ENCODE data around the gene FMNL2. TPM values are rescaled to one million over a fixed set of nuclear protein-coding genes. Genes with fewer than 3 reads are reported as not detected.

Gene FMNL2
- total and polyA plus RNA-seq, 4 donors: 18.8 to 81.4 (median 38.4) TPM

DNA sequence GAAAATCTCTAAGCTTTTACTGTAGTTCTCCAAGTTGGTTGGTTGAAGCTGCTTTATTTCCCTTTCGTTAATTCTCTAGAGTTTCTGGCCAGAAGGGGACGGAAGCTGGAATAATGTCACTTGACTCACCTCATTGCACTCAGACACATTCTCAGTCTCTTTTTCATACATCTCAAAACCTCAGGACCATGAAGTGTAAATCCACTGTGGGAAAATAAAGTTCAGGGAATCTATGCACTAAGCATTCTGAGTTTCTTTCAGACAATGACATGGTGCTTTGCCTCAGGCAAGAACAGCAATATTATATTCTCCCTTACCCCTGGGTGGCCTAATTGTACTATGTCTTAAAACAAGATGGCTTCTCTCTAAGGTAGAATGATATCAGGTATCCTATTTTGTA lies 214.4 kb downstream of the FMNL2 start:
- Histone ChIP-seq H3K4me3 (no peak overlapping the region), H3K9me3 (ENCODE audit: control insufficient read depth in 4 of 4, insufficient read depth in 3 of 4, low read length in 3 of 4) (no peaks in the 10 kb centered on the region), H3K9ac (ENCODE audit: insufficient read depth in 1 of 2, low read length in 2 of 2) (no peak overlapping the region), H3K4me1 (ENCODE audit: control insufficient read depth in 5 of 5, insufficient read depth in 5 of 5, low read length in 5 of 5) (peaks cover 0 to 20% (median 6%) of the 10 kb centered on the region in 5 donors), H3K27me3 (ENCODE audit: control insufficient read depth in 3 of 3, insufficient read depth in 3 of 3, low read length in 2 of 3) (no peaks in the 10 kb centered on the region), H3K27ac (ENCODE audit: low read depth in 1 of 2, low read length in 1 of 2) (no peak overlapping the region), H3K36me3 (ENCODE audit: control insufficient read depth in 4 of 4, insufficient read depth in 4 of 4, low read length in 4 of 4) (peaks cover 0 to 4% (median 0%) of the 10 kb centered on the region in 4 donors)
- DNase-seq (no peak), ATAC-seq (ENCODE audit: insufficient read depth, low FRiP score) (no peak)
- TF ChIP-seq, protein P1, sequence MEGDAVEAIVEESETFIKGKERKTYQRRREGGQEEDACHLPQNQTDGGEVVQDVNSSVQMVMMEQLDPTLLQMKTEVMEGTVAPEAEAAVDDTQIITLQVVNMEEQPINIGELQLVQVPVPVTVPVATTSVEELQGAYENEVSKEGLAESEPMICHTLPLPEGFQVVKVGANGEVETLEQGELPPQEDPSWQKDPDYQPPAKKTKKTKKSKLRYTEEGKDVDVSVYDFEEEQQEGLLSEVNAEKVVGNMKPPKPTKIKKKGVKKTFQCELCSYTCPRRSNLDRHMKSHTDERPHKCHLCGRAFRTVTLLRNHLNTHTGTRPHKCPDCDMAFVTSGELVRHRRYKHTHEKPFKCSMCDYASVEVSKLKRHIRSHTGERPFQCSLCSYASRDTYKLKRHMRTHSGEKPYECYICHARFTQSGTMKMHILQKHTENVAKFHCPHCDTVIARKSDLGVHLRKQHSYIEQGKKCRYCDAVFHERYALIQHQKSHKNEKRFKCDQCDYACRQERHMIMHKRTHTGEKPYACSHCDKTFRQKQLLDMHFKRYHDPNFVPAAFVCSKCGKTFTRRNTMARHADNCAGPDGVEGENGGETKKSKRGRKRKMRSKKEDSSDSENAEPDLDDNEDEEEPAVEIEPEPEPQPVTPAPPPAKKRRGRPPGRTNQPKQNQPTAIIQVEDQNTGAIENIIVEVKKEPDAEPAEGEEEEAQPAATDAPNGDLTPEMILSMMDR (IDR thresholded peaks at IDR 0.05; ENCODE audit: control extremely low read depth, extremely low read depth): no peak
- WGBS, 2 donors: 96% methylated on average over 2 of the region's 2 CpGs

DNA sequence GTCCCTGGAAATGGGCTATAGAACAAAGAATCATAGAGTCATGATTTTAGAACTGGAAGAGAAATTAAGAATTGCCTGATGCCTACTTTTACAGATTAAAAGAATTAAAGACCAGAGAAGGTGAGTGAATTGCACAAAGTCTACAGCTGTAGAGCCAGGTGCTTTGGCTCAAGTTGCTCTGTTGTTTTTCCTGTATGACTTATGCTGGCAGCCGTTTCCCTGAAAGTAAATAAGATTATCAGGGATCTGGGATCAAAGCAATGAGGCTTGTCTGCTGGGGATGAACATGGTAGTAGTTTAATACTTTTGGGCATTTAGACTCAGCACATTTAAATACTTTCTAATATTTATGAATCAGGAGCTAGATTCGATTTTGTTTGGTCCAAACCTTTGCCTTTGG lies 215.4 kb downstream of the FMNL2 start:
- TF ChIP-seq, protein P1 (IDR thresholded peaks at IDR 0.05; ENCODE audit: control extremely low read depth, extremely low read depth): no peak
- Histone ChIP-seq H3K36me3 (ENCODE audit: control insufficient read depth in 4 of 4, insufficient read depth in 4 of 4, low read length in 4 of 4) (peaks cover 0 to 2% (median 0%) of the 10 kb centered on the region in 4 donors), H3K27me3 (ENCODE audit: control insufficient read depth in 3 of 3, insufficient read depth in 3 of 3, low read length in 2 of 3) (no peaks in the 10 kb centered on the region), H3K9ac (ENCODE audit: insufficient read depth in 1 of 2, low read length in 2 of 2) (no peak overlapping the region), H3K9me3 (ENCODE audit: control insufficient read depth in 4 of 4, insufficient read depth in 3 of 4, low read length in 3 of 4) (no peaks in the 10 kb centered on the region), H3K4me3 (no peak overlapping the region), H3K4me1 (ENCODE audit: control insufficient read depth in 5 of 5, insufficient read depth in 5 of 5, low read length in 5 of 5) (peaks cover 0 to 10% (median 6%) of the 10 kb centered on the region in 5 donors), H3K27ac (ENCODE audit: low read depth in 1 of 2, low read length in 1 of 2) (no peak overlapping the region)
- no peak for DNase-seq
- WGBS, 2 donors: 53 to 70% methylated on average over 2 of the region's 2 CpGs
- no peak for ATAC-seq (ENCODE audit: insufficient read depth, low FRiP score)

DNA sequence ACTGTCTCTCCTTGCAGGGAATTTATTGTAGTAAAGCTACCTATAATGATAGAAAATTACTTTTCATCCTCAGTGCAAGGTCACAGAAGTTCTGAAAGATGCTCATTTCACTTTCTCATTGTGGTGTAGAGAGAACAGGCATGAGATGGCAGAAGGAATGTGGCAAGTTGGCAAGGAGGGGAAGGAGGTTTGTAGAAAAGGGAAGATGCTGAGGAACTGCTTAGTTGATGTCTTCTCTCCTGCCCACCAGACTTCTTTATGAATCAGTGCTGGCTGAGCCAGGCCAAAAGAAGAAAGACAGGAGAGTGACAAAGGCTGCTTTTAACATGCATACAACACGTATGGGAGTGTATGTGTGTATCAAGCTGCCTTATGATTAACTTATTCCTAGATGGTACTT lies 217.9 kb downstream of the FMNL2 start:
- H3K27ac ChIP-seq (ENCODE audit: low read depth in 1 of 2, low read length in 1 of 2): no peak overlapping the region
- H3K27me3 ChIP-seq (ENCODE audit: control insufficient read depth in 3 of 3, insufficient read depth in 3 of 3, low read length in 2 of 3): no peaks in the 10 kb centered on the region
- ATAC-seq (ENCODE audit: insufficient read depth, low FRiP score) (no peak), DNase-seq (no peak)
- H3K9me3 ChIP-seq (ENCODE audit: control insufficient read depth in 4 of 4, insufficient read depth in 3 of 4, low read length in 3 of 4): no peaks in the 10 kb centered on the region
- TF ChIP-seq, protein P1 (IDR thresholded peaks at IDR 0.05; ENCODE audit: control extremely low read depth, extremely low read depth): no peak
- no peak overlapping the region for H3K9ac ChIP-seq (ENCODE audit: insufficient read depth in 1 of 2, low read length in 2 of 2)
- whole genome bisulfite sequencing, 2 donors: 83 to 93% methylated on average over 1 of the region's 1 CpG
- no peak overlapping the region for H3K4me3 ChIP-seq
- H3K36me3 ChIP-seq (ENCODE audit: control insufficient read depth in 4 of 4, insufficient read depth in 4 of 4, low read length in 4 of 4): peaks cover 0 to 2% (median 0%) of the 10 kb centered on the region in 4 donors
- peaks cover 0 to 7% (median 0%) of the 10 kb centered on the region in 5 donors for H3K4me1 ChIP-seq (ENCODE audit: control insufficient read depth in 5 of 5, insufficient read depth in 5 of 5, low read length in 5 of 5)

DNA sequence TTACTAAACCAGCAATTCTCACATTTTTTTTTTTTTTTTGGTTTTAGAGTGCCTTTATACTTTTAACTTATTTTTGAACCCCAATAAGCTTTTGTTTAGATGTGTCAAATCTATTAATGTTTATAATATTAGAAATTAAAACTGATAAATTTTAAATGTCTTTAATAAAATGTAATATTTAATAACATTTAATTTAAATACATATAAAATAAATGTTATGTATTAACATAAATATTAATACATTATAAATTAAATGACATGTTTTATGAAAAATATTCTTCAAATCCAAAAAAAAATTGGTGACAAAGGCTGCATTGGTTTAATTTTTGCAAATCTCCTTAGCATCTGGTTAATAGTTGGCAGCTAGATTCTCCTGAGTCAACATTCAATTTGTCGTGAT lies 218.5 kb downstream of the FMNL2 start:
- WGBS, 2 donors: 100% methylated on average over 1 of the region's 1 CpG
- H3K36me3 ChIP-seq (ENCODE audit: control insufficient read depth in 4 of 4, insufficient read depth in 4 of 4, low read length in 4 of 4): peaks cover 0 to 2% (median 0%) of the 10 kb centered on the region in 4 donors
- DNase-seq (no peak), ATAC-seq (ENCODE audit: insufficient read depth, low FRiP score) (no peak)
- H3K4me3 ChIP-seq: no peak overlapping the region
- peaks cover 0 to under 1% (median 0%) of the 10 kb centered on the region in 5 donors for H3K4me1 ChIP-seq (ENCODE audit: control insufficient read depth in 5 of 5, insufficient read depth in 5 of 5, low read length in 5 of 5)
- H3K9me3 ChIP-seq (ENCODE audit: control insufficient read depth in 4 of 4, insufficient read depth in 3 of 4, low read length in 3 of 4): no peaks in the 10 kb centered on the region
- no peak overlapping the region for H3K27ac ChIP-seq (ENCODE audit: low read depth in 1 of 2, low read length in 1 of 2)
- no peaks in the 10 kb centered on the region for H3K27me3 ChIP-seq (ENCODE audit: control insufficient read depth in 3 of 3, insufficient read depth in 3 of 3, low read length in 2 of 3)
- H3K9ac ChIP-seq (ENCODE audit: insufficient read depth in 1 of 2, low read length in 2 of 2): no peak overlapping the region
- TF ChIP-seq, protein P1 (IDR thresholded peaks at IDR 0.05; ENCODE audit: control extremely low read depth, extremely low read depth): no peak
